Neural cell (in vitro differentiated cells): ENCODE measurements around the gene MRPS22. TPM values are rescaled to one million over a fixed set of nuclear protein-coding genes. Genes with fewer than 3 reads are reported as not detected.

Source experiments
- H2AFZ ChIP-seq: fragments of 200-600, 300-800 bp; sonication (generic), shearing (Covaris generic); 2 replicates; pipeline ENCODE4 v1.6.0; 2014; ENCODE audit warnings: low read depth, mild to moderate bottlenecking, antibody characterized with exemption, low read length, moderate library complexity
- H3F3A ChIP-seq: fragments of 200-600 bp; shearing (Covaris generic); 2 replicates; pipeline ENCODE4 v1.6.1; 2016; ENCODE audit warnings: mild to moderate bottlenecking, moderate library complexity, mixed read lengths, antibody characterized with exemption, low read length; ENCODE audit not compliant: insufficient read depth, poor library complexity, severe bottlenecking
- H3K27ac ChIP-seq: fragments of 200-600, 300-800 bp; sonication (generic), shearing (Covaris generic); 2 replicates; pipeline ENCODE4 v1.5.1; 2014; ENCODE audit warnings: mild to moderate bottlenecking, low read length, moderate library complexity
- H3K27me3 ChIP-seq: fragments of 300-800, 200-600 bp; sonication (generic), shearing (Covaris generic); 2 replicates; pipeline ENCODE4 v1.6.0; 2014; ENCODE audit warnings: mild to moderate bottlenecking, low read depth, low read length, moderate library complexity; ENCODE audit not compliant: insufficient read depth
- H3K36me3 ChIP-seq: fragments of 300-800, 200-600 bp; sonication (generic), shearing (Covaris generic); 2 replicates; pipeline ENCODE4 v1.5.1; 2014; ENCODE audit warnings: mild to moderate bottlenecking, antibody characterized with exemption, low read length, moderate library complexity; ENCODE audit not compliant: insufficient read depth
- H3K4me2 ChIP-seq: fragments of 300-800, 200-600 bp; sonication (generic), shearing (Covaris generic); 2 replicates; pipeline ENCODE4 v1.6.0; 2014; ENCODE audit warnings: mild to moderate bottlenecking, low read length
- H3K4me3 ChIP-seq: fragments of 300-800, 200-600 bp; sonication (generic), shearing (Covaris generic); 2 replicates; pipeline ENCODE4 v1.5.1; 2014; ENCODE audit warnings: mild to moderate bottlenecking, low read length, moderate library complexity
- H3K79me2 ChIP-seq: fragments of 200-600 bp; shearing (Covaris generic); replicated peaks from 2 replicates; pipeline ENCODE4 v1.6.0; 2014; ENCODE audit warnings: mild to moderate bottlenecking, low read length, moderate library complexity; ENCODE audit not compliant: insufficient read depth
- H3K9ac ChIP-seq: fragments of 300-800, 200-600 bp; sonication (generic), shearing (Covaris generic); 2 replicates; pipeline ENCODE4 v1.6.1; 2016; ENCODE audit warnings: mild to moderate bottlenecking, low read length, mixed read lengths
- H3K9me2 ChIP-seq: fragments of 200-600 bp; shearing (Covaris generic); 2 replicates; pipeline ENCODE4 v1.6.1; 2016; ENCODE audit warnings: mild to moderate bottlenecking, low read length, mixed read lengths; ENCODE audit not compliant: insufficient read depth
- H3K9me3 ChIP-seq: fragments of 200-600, 300-800 bp; sonication (generic), shearing (Covaris generic); 2 replicates; pipeline ENCODE4 v1.6.1; 2016; ENCODE audit warnings: mild to moderate bottlenecking, mixed run types, low read length, moderate library complexity, mixed read lengths
- H4K20me1 ChIP-seq: fragments of 200-600 bp; shearing (Covaris generic); 2 replicates; pipeline ENCODE4 v1.6.1; 2016; ENCODE audit warnings: mild to moderate bottlenecking, mixed run types; ENCODE audit not compliant: insufficient read depth
- EP300 ChIP-seq: fragments of 450-650 bp; conservative IDR thresholded peaks from 2 replicates; pipeline ENCODE4 v1.6.1; 2014; ENCODE audit warnings: antibody characterized with exemption, mild to moderate bottlenecking, moderate library complexity; ENCODE audit not compliant: poor library complexity, severe bottlenecking
- EZH2 ChIP-seq: fragments of 200-600, 300-800 bp; shearing (Covaris generic), sonication (generic); IDR thresholded peaks from 2 replicates; pipeline ENCODE4 v1.6.1; 2014; ENCODE audit warnings: antibody characterized with exemption, low read length, borderline replicate concordance, mild to moderate bottlenecking; ENCODE audit not compliant: insufficient read depth, poor library complexity, severe bottlenecking
- MXI1 ChIP-seq: fragments of 450-650 bp; conservative IDR thresholded peaks from 2 replicates; pipeline ENCODE4 v1.6.1; 2014; ENCODE audit warnings: antibody characterized with exemption, mild to moderate bottlenecking; ENCODE audit not compliant: poor library complexity, severe bottlenecking
- POLR2AphosphoS5 ChIP-seq: IDR thresholded peaks from 2 replicates; pipeline ENCODE4 v1.6.1; 2012
- RAD21 ChIP-seq: fragments of 450-650 bp; conservative IDR thresholded peaks from 2 replicates; pipeline ENCODE4 v1.6.1; 2014; ENCODE audit warnings: antibody characterized with exemption, mild to moderate bottlenecking, moderate library complexity
- SMC3 ChIP-seq: fragments of 450-650 bp; conservative IDR thresholded peaks from 2 replicates; pipeline ENCODE4 v1.6.1; 2014; ENCODE audit warnings: antibody characterized with exemption, mild to moderate bottlenecking, moderate library complexity; ENCODE audit not compliant: poor library complexity
- TAF1 ChIP-seq: IDR thresholded peaks from 2 replicates; pipeline ENCODE4 v1.6.1; 2012; ENCODE audit warnings: low read depth
- polyA plus RNA-seq: library from polyadenylated mRNA; depleted of rRNA; stranded (reverse); fragments of >200 nt; gene quantifications from 2 replicates; pipeline ENCODE4 v1.2.3, GENCODE V29; 2014
- TF ChIP-seq, protein P1 (sequence below): IDR thresholded peaks from 2 replicates; pipeline ENCODE4 v1.6.1; 2012; ENCODE audit warnings: borderline replicate concordance
- TF ChIP-seq, protein P2 (sequence below): fragments of 450-650 bp; IDR thresholded peaks from 2 replicates; pipeline ENCODE4 v1.5.1; 2014; ENCODE audit warnings: antibody characterized with exemption, mild to moderate bottlenecking, moderate library complexity; ENCODE audit not compliant: poor library complexity, severe bottlenecking

The MRPS22 gene
- polyA plus RNA-seq, 1 donor from 2014 or later = 80.7 TPM

DNA sequence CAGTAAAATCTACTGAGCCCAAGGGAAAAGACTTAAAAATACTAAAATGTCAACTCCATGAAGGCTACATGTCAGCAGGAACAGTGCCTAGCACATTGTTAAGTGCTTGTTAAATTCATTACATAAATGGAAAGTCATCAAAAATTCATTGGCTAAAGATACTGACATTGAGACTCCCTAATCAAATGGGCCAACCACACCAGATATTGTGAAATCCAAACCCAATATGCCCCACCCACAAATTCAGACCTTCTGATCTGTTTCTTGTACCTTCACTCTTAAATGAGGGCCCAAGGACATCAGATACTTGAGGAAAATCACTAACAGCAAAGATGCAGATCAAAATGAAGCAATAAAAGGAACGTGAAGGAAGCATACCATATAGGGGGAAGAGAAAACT, 20.7 kb downstream of the MRPS22 start:
- Histone ChIP-seq H3K9me3 (no peaks in the 10 kb centered on the region), H3K79me2 (no peaks in the 10 kb centered on the region), H3K4me2 (no peak overlapping the region), H2AFZ (no peak overlapping the region), H3K36me3 (peaks cover 32% of the 10 kb centered on the region), H3K27ac (no peak overlapping the region), H3F3A (no peaks in the 10 kb centered on the region), H3K9ac (no peak overlapping the region), H3K27me3 (no peaks in the 10 kb centered on the region), H3K9me2 (no peaks in the 10 kb centered on the region), H4K20me1 (no peaks in the 10 kb centered on the region), H3K4me3 (no peak overlapping the region)
- TF ChIP-seq RAD21 (no peak), MXI1 (no peak), EP300 (no peak), TAF1 (no peak)
- TF ChIP-seq, protein P1, sequence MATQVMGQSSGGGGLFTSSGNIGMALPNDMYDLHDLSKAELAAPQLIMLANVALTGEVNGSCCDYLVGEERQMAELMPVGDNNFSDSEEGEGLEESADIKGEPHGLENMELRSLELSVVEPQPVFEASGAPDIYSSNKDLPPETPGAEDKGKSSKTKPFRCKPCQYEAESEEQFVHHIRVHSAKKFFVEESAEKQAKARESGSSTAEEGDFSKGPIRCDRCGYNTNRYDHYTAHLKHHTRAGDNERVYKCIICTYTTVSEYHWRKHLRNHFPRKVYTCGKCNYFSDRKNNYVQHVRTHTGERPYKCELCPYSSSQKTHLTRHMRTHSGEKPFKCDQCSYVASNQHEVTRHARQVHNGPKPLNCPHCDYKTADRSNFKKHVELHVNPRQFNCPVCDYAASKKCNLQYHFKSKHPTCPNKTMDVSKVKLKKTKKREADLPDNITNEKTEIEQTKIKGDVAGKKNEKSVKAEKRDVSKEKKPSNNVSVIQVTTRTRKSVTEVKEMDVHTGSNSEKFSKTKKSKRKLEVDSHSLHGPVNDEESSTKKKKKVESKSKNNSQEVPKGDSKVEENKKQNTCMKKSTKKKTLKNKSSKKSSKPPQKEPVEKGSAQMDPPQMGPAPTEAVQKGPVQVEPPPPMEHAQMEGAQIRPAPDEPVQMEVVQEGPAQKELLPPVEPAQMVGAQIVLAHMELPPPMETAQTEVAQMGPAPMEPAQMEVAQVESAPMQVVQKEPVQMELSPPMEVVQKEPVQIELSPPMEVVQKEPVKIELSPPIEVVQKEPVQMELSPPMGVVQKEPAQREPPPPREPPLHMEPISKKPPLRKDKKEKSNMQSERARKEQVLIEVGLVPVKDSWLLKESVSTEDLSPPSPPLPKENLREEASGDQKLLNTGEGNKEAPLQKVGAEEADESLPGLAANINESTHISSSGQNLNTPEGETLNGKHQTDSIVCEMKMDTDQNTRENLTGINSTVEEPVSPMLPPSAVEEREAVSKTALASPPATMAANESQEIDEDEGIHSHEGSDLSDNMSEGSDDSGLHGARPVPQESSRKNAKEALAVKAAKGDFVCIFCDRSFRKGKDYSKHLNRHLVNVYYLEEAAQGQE = no peak

DNA sequence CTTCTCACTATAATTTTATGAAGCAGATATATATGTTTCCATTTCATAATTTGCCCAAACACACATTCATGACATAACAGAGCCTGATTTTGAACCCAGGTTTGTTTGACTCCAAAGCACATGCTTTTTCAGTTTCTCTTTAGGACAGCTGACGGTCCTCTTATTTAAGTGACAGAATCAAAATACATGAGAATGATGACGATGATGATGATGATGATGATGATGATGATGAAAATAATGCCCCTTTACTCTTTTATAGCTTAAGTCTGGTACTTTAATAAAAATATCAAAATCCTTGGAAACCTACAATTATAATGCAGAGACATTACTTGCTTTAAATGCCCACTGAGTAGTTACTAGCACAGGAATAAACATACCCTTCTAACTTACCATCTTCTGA, 30.3 kb downstream of the MRPS22 start:
- no peak for TF ChIP-seq MXI1
- TF ChIP-seq EZH2 = no peak
- TF ChIP-seq SMC3 = no peak
- no peak for TF ChIP-seq RAD21
- TF ChIP-seq, protein P2, sequence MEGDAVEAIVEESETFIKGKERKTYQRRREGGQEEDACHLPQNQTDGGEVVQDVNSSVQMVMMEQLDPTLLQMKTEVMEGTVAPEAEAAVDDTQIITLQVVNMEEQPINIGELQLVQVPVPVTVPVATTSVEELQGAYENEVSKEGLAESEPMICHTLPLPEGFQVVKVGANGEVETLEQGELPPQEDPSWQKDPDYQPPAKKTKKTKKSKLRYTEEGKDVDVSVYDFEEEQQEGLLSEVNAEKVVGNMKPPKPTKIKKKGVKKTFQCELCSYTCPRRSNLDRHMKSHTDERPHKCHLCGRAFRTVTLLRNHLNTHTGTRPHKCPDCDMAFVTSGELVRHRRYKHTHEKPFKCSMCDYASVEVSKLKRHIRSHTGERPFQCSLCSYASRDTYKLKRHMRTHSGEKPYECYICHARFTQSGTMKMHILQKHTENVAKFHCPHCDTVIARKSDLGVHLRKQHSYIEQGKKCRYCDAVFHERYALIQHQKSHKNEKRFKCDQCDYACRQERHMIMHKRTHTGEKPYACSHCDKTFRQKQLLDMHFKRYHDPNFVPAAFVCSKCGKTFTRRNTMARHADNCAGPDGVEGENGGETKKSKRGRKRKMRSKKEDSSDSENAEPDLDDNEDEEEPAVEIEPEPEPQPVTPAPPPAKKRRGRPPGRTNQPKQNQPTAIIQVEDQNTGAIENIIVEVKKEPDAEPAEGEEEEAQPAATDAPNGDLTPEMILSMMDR = no peak
- no peak for TF ChIP-seq TAF1
- Histone ChIP-seq H3F3A (no peaks in the 10 kb centered on the region), H3K27ac (no peak overlapping the region), H3K79me2 (no peaks in the 10 kb centered on the region), H3K36me3 (peaks cover 27% of the 10 kb centered on the region), H3K9me2 (no peaks in the 10 kb centered on the region), H3K9ac (no peak overlapping the region), H2AFZ (no peak overlapping the region), H3K9me3 (no peaks in the 10 kb centered on the region), H4K20me1 (no peaks in the 10 kb centered on the region), H3K27me3 (no peaks in the 10 kb centered on the region), H3K4me3 (no peak overlapping the region), H3K4me2 (no peak overlapping the region)

DNA sequence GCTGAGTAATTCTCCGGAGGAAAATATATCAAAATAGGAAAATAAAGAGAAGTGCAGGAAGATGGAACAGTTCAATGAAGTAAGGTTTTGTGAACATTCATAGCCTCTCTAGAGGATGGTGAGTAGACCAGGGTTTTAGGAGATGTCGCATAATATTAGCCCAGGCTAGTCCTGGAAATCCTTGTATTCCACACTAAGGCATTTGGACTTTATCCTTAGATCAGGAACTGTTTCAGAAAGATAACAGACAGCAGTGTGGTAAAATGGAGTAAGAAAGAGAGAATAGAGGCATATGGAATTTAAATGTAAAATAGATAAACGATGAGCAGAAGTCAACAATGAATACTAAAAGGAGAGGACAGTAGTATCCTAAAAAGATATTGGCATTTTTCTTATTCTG, 33.6 kb downstream of the MRPS22 start:
- H2AFZ ChIP-seq = no peak overlapping the region
- no peak overlapping the region for H3K4me3 ChIP-seq
- TF ChIP-seq POLR2AphosphoS5 (no peak), EP300 (no peak), RAD21 (no peak), SMC3 (no peak), EZH2 (no peak), TAF1 (no peak), MXI1 (no peak)
- TF ChIP-seq, protein P2 = no peak
- TF ChIP-seq, protein P1 = no peak
- H3K4me2 ChIP-seq = no peak overlapping the region
- no peak overlapping the region for H3K9ac ChIP-seq
- no peaks in the 10 kb centered on the region for H3K27me3 ChIP-seq
- no peaks in the 10 kb centered on the region for H3K9me2 ChIP-seq
- peaks cover 22% of the 10 kb centered on the region for H3K36me3 ChIP-seq
- no peaks in the 10 kb centered on the region for H3K9me3 ChIP-seq
- H3F3A ChIP-seq = no peaks in the 10 kb centered on the region
- no peak overlapping the region for H3K27ac ChIP-seq
- H4K20me1 ChIP-seq = no peaks in the 10 kb centered on the region
- peaks cover 7% of the 10 kb centered on the region for H3K79me2 ChIP-seq
